GM12878 (cell line): ENCODE data around the gene LATS2. TPM values are rescaled to one million over a fixed set of nuclear protein-coding genes. Genes with fewer than 3 reads are reported as not detected.

Experiments used
- ATAC-seq: fragments of 200-7000 bp; cut with Tn5 transposase; 3 replicates; pipeline ENCODE4 v1.9.1; 2020; ENCODE audit warnings: mild to moderate bottlenecking, moderate library complexity
- BruUV-seq: library from RNA; stranded (reverse); fragments of 400-500 nt; replicated peaks from 2 replicates; lab custom pipeline; 2021; lab: Mats Ljungman, UMichigan
- CTCF ChIA-PET: fragments of 300-600 bp; sonication (Branson Sonifier 250); formaldehyde crosslinking; extraction: SDS; loops from one replicate; lab custom pipeline; 2021; ENCODE audit warnings: inconsistent platforms; lab: Yijun Ruan, JAX
- POLR2A ChIA-PET: fragments of 350-600 bp; formaldehyde crosslinking; extraction: SDS; loops from one replicate; lab custom pipeline; 2021; ENCODE audit warnings: inconsistent platforms; lab: Charles Lee
- RAD21 ChIA-PET: fragments of 300-600 bp; sonication (Branson Sonifier 250); formaldehyde crosslinking; loops from one replicate; lab custom pipeline; 2023; ENCODE audit warnings: antibody characterized with exemption; ENCODE audit not compliant: unreplicated experiment; lab: Charles Lee
- SMC1A ChIA-PET: fragments of 300-600 bp; sonication (Branson Sonifier 250); formaldehyde crosslinking; loops from one replicate; lab custom pipeline; 2023; ENCODE audit not compliant: unreplicated experiment, uncharacterized antibody; lab: Charles Lee
- DNase-seq: peaks from one replicate; pipeline ENCODE4 v3.0.0-alpha.2; 2011; ENCODE audit warnings: low read depth, low spot score
- FAIRE-seq: peaks from 3 replicates; lab custom pipeline; 2011; peaks lifted over from hg19 to GRCh38; lab: Jason Lieb, UNC
- H2AFZ ChIP-seq: 2 replicates; pipeline ENCODE4 v1.6.0; 2011; ENCODE audit warnings: low read depth, low read length, control low read depth; ENCODE audit not compliant: control insufficient read depth
- H3K27ac ChIP-seq: 2 replicates; pipeline ENCODE4 v1.5.1; 2011; ENCODE audit warnings: control low read depth; ENCODE audit not compliant: control insufficient read depth, insufficient read depth
- H3K27me3 ChIP-seq, 2 experiments: replicated peaks in 1 of 2; 2 replicates each; pipeline versions ENCODE4 v1.6.0 to v1.6.1; 2011; ENCODE audit warnings: low read length in 1 of 2; ENCODE audit not compliant: control insufficient read depth in 2 of 2, insufficient read depth in 2 of 2
- H3K36me3 ChIP-seq, 2 experiments: 2 replicates each; pipeline ENCODE4 v1.5.1; 2011; ENCODE audit warnings: low read length in 1 of 2; ENCODE audit not compliant: control insufficient read depth in 2 of 2, insufficient read depth in 2 of 2
- H3K4me1 ChIP-seq: 2 replicates; pipeline ENCODE4 v1.6.1; 2011; ENCODE audit warnings: mild to moderate bottlenecking, low read length, moderate library complexity, mixed read lengths; ENCODE audit not compliant: control insufficient read depth, insufficient read depth
- H3K4me2 ChIP-seq: 2 replicates; pipeline ENCODE4 v1.6.0; 2011; ENCODE audit warnings: control low read depth; ENCODE audit not compliant: control insufficient read depth, insufficient read depth
- H3K4me3 ChIP-seq: fragments of 200-600 bp; sonication (generic); 2 replicates; pipeline ENCODE4 v1.5.1; 2016
- H3K79me2 ChIP-seq: 2 replicates; pipeline ENCODE4 v1.6.0; 2011; ENCODE audit warnings: low read length; ENCODE audit not compliant: control insufficient read depth, insufficient read depth
- H3K9ac ChIP-seq: 2 replicates; pipeline ENCODE4 v1.8.0; 2011; ENCODE audit warnings: low read length, control low read depth, mixed read lengths; ENCODE audit not compliant: control insufficient read depth, insufficient read depth
- H3K9me3 ChIP-seq: replicated peaks from 3 replicates; pipeline ENCODE4 v1.5.1; 2011; ENCODE audit warnings: mild to moderate bottlenecking, low read length; ENCODE audit not compliant: control insufficient read depth, insufficient read depth
- H4K20me1 ChIP-seq: 2 replicates; pipeline ENCODE4 v1.6.0; 2011; ENCODE audit not compliant: control insufficient read depth, insufficient read depth
- BCL11A ChIP-seq: IDR thresholded peaks from 2 replicates; pipeline ENCODE4 v1.6.1; 2011; ENCODE audit warnings: low read depth, low read length
- EED ChIP-seq: sonication (generic); IDR thresholded peaks from 2 replicates; pipeline ENCODE4 v1.6.1; 2016; ENCODE audit warnings: antibody characterized with exemption, low read depth
- GABPA ChIP-seq: IDR thresholded peaks from 2 replicates; pipeline ENCODE4 v1.6.1; 2014; ENCODE audit warnings: antibody characterized with exemption, low read depth, mild to moderate bottlenecking, inconsistent platforms
- POLR2AphosphoS2 ChIP-seq: IDR thresholded peaks from 2 replicates; pipeline ENCODE4 v1.6.1; 2011; ENCODE audit warnings: low read depth, mild to moderate bottlenecking, low read length, improper control_type of control experiment, moderate library complexity
- USF1 ChIP-seq: IDR thresholded peaks from 2 replicates; pipeline ENCODE4 v1.6.1; 2011; ENCODE audit warnings: borderline replicate concordance, low read depth, mild to moderate bottlenecking, moderate library complexity, mixed read lengths, low read length; ENCODE audit not compliant: insufficient read depth; ENCODE audit errors: extremely low read length
- YBX1 ChIP-seq: fragments of 450-650 bp; IDR thresholded peaks from 2 replicates; pipeline ENCODE4 v1.6.1; 2016; ENCODE audit warnings: antibody characterized with exemption
- WGBS: methylation state at CpG from one replicate; pipeline ENCODE4 v1.1.6; 2016; ENCODE audit warnings: low lambda C conversion rate; ENCODE audit not compliant: insufficient replicate concordance, insufficient coverage; ENCODE audit errors: missing lambda C conversion rate; 5-methylcytosine and 5-hydroxymethylcytosine counted together
- in situ Hi-C: fragments of 300-500 bp; cut with MboI; formaldehyde crosslinking; loops from 9 replicates; pipeline ENCODE4 v1.14.3; 2018; ENCODE audit warnings: mixed read lengths
- intact Hi-C: fragments of 100-400 bp; cut with micrococcal nuclease; formaldehyde crosslinking; loops from one replicate; pipeline ENCODE4 v1.14.2; 2022; ENCODE audit not compliant: unreplicated experiment
- polyA plus RNA-seq, 11 experiments: library from polyadenylated mRNA; depleted of rRNA in 4 of 11; unstranded in 6 of 11; stranded (reverse) in 5 of 11; fragments of >200 nt; fragmentation: Nextera tagmentation in 4 of 11; fragmentation: Illumina TruSeq in 1 of 11; extraction: Ambion mirVana in 4 of 11; extraction: Trizol in 1 of 11; gene quantifications; 1 replicate in 1 of 11; 2 replicates in 10 of 11; pipeline versions ENCODE4 v1.2.1 to v1.2.3, GENCODE V29; 2011 to 2016; ENCODE audit warnings: inconsistent platforms in 2 of 11, missing spikeins in 2 of 11, low read depth in 1 of 11
- total RNA-seq, 4 experiments: library from RNA; depleted of rRNA in 3 of 4; stranded (reverse); fragments of >200 nt in 3 of 4; fragmentation: Illumina TruSeq in 1 of 4; extraction: Trizol in 1 of 4; gene quantifications; 2 replicates each; pipeline versions ENCODE4 v1.2.1 to v1.2.3, GENCODE V29; 2013 to 2021
- TF ChIP-seq, protein P1 (sequence below): IDR thresholded peaks from 2 replicates; pipeline ENCODE4 v1.6.1; 2012; ENCODE audit warnings: low read depth, low read length, improper control_type of control experiment
- TF ChIP-seq, protein P2 (sequence below): fragments of 450-650 bp; IDR thresholded peaks from 2 replicates; pipeline ENCODE4 v1.6.1; 2018; ENCODE audit warnings: mild to moderate bottlenecking, low read depth, moderate library complexity; ENCODE audit not compliant: partially characterized antibody
- TF ChIP-seq, protein P3 (sequence below): fragments of 450-650 bp; IDR thresholded peaks from 2 replicates; pipeline ENCODE4 v1.6.1; 2017; ENCODE audit warnings: mild to moderate bottlenecking

LATS2 gene
- total and polyA plus RNA-seq, 10 of the 15 experiments (the other 5 are each of a cell fraction or from before 2014, with no cell fraction given), result 0.90 to 7.8 (median 2.0) TPM

DNA sequence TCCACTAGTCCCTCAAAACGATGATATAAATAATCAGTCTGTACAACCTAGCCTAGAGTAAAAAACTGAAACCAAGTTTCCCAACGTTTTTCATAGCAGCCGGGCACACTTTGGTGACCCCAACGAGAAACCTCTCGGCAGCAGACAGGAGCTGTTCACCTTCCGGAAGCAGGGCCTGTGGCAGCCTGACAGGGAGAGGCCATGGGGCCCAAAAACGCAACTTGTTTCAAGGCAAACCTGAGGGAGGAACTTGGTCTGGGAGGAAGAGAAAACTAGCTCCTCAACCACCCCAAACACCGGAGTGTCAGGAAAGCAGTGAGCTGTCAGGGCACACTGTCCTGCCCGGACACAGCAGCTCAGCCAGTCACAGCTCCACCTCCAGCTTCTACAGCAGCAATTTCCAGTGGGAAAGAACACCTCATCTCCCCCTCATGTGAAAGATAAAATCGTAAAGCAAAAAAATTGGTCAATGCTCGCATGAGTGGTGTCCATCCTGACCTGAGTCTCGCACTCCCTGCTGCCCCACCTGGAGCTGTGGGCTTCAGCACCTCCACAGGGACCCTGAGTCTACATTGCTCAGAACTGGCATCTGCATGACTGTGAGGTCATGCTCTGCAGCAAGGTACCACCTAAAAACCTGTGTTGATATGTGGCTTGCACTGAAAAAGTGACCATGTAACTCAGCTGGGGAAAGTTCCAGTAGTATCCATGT lies 40.6 kb upstream of the LATS2 start (continued):
- TF ChIP-seq, protein P1, sequence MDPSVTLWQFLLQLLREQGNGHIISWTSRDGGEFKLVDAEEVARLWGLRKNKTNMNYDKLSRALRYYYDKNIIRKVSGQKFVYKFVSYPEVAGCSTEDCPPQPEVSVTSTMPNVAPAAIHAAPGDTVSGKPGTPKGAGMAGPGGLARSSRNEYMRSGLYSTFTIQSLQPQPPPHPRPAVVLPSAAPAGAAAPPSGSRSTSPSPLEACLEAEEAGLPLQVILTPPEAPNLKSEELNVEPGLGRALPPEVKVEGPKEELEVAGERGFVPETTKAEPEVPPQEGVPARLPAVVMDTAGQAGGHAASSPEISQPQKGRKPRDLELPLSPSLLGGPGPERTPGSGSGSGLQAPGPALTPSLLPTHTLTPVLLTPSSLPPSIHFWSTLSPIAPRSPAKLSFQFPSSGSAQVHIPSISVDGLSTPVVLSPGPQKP, result no peak
- no peak for TF ChIP-seq YBX1
- TF ChIP-seq, all 136 proteins: peak for 0

- no TSS peak for BruUV-seq
- H3K9me3 ChIP-seq, result no peaks in the 10 kb centered on the region
- H3K27me3 ChIP-seq, result no peaks in the 10 kb centered on the region
- H3K4me2 ChIP-seq, result no peak overlapping the region
- ATAC-seq (no peak), DNase-seq (no peak), FAIRE-seq (no peak)
- 44% methylated on average over 10 of the region's 12 CpGs for WGBS
- TF ChIP-seq, protein P2, sequence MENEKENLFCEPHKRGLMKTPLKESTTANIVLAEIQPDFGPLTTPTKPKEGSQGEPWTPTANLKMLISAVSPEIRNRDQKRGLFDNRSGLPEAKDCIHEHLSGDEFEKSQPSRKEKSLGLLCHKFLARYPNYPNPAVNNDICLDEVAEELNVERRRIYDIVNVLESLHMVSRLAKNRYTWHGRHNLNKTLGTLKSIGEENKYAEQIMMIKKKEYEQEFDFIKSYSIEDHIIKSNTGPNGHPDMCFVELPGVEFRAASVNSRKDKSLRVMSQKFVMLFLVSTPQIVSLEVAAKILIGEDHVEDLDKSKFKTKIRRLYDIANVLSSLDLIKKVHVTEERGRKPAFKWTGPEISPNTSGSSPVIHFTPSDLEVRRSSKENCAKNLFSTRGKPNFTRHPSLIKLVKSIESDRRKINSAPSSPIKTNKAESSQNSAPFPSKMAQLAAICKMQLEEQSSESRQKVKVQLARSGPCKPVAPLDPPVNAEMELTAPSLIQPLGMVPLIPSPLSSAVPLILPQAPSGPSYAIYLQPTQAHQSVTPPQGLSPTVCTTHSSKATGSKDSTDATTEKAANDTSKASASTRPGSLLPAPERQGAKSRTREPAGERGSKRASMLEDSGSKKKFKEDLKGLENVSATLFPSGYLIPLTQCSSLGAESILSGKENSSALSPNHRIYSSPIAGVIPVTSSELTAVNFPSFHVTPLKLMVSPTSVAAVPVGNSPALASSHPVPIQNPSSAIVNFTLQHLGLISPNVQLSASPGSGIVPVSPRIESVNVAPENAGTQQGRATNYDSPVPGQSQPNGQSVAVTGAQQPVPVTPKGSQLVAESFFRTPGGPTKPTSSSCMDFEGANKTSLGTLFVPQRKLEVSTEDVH, result no peak
- TF ChIP-seq USF1 (no peak), BCL11A (no peak), POLR2AphosphoS2 (no peak), EED (no peak), GABPA (no peak)
- TF ChIP-seq, protein P3, sequence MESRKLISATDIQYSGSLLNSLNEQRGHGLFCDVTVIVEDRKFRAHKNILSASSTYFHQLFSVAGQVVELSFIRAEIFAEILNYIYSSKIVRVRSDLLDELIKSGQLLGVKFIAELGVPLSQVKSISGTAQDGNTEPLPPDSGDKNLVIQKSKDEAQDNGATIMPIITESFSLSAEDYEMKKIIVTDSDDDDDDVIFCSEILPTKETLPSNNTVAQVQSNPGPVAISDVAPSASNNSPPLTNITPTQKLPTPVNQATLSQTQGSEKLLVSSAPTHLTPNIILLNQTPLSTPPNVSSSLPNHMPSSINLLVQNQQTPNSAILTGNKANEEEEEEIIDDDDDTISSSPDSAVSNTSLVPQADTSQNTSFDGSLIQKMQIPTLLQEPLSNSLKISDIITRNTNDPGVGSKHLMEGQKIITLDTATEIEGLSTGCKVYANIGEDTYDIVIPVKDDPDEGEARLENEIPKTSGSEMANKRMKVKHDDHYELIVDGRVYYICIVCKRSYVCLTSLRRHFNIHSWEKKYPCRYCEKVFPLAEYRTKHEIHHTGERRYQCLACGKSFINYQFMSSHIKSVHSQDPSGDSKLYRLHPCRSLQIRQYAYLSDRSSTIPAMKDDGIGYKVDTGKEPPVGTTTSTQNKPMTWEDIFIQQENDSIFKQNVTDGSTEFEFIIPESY, result no peak
- H4K20me1 ChIP-seq, result no peaks in the 10 kb centered on the region
- ChIA-PET RAD21 (no interaction called here), SMC1A (no interaction called here), CTCF (no interaction called here), POLR2A (interaction anchor here (0.6 kb wide), 1 partner anchor 78 kb away, joined by 3 read pairs; no protein-coding TSS in a partner anchor)
- no peak overlapping the region for H2AFZ ChIP-seq
- no peak overlapping the region for H3K9ac ChIP-seq
- intact Hi-C loops (no loop called here), in situ Hi-C loops (loop anchor here (25.0 kb wide), 1 partner anchor 1686 kb away; no protein-coding TSS in a partner anchor)
- no peak overlapping the region for H3K4me3 ChIP-seq
- no peaks in the 10 kb centered on the region for H3K79me2 ChIP-seq
- no peak overlapping the region for H3K27ac ChIP-seq
- H3K36me3 ChIP-seq, result no peaks in the 10 kb centered on the region
- H3K4me1 ChIP-seq, result no peaks in the 10 kb centered on the region
Observed at GRCh38 chr13:21100994-21101757, 39.8 kb upstream of the LATS2 start.
